Measurements from ENCODE around the gene HES5.

DNA sequence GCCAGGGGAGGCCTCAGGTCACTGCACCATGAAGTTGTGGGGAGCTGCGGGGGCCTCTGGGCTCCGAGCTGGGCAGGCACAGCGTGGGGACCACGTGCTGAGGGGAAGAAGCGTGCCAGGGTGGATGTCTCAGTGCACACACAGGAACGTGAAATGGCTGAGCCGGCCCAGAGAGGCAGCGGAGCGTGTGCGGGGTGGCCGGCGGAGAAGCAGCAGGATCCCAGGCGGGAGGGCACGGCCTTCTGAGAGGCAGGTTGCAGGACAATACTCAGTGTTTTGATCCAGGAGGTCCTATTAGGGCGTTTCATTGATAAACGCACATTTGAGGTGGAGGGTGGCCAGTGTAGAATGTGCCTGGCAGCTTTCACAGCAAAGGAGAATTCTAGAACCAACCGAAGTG, 39.0 kb upstream of the HES5 start:
- TF ChIP-seq, protein P1, sequence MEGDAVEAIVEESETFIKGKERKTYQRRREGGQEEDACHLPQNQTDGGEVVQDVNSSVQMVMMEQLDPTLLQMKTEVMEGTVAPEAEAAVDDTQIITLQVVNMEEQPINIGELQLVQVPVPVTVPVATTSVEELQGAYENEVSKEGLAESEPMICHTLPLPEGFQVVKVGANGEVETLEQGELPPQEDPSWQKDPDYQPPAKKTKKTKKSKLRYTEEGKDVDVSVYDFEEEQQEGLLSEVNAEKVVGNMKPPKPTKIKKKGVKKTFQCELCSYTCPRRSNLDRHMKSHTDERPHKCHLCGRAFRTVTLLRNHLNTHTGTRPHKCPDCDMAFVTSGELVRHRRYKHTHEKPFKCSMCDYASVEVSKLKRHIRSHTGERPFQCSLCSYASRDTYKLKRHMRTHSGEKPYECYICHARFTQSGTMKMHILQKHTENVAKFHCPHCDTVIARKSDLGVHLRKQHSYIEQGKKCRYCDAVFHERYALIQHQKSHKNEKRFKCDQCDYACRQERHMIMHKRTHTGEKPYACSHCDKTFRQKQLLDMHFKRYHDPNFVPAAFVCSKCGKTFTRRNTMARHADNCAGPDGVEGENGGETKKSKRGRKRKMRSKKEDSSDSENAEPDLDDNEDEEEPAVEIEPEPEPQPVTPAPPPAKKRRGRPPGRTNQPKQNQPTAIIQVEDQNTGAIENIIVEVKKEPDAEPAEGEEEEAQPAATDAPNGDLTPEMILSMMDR (IDR thresholded peaks at IDR 0.05), result no peak
- no peak for TF ChIP-seq POLR2A (IDR thresholded peaks at IDR 0.05)
